ENCODE results near the gene A1CF.
"Not testable (repeated sequence)": the region's sequence is repeated elsewhere in the genome, so short reads cannot be mapped to it uniquely, and the experiment has no call there.

The A1CF gene

GRCh38 chr10:50780036-50780435 is 105.4 kb downstream of the A1CF start:
- not testable (repeated sequence) for DNase-seq

GRCh38 chr10:50774868-50775267 is 110.6 kb downstream of the A1CF start:
- DNase-seq = not testable (repeated sequence)

- DNase-seq = not testable (repeated sequence)
These were observed 113.4 kb downstream of the A1CF start for GRCh38 chr10:50772042-50772441.

GRCh38 chr10:50766774-50767513 is 118.5 kb downstream of the A1CF start:
- DNase-seq = not testable (repeated sequence)
